IPS-NIHi11 (cell line): ENCODE data around the gene HDGFL3.

Experiments used
- DNase-seq: peaks from one replicate; pipeline ENCODE4 v3.0.0; 2012; ENCODE audit warnings: mixed read lengths, low spot score

Gene HDGFL3

GRCh38 chr15:83127547-83128150, 80.0 kb downstream of the HDGFL3 start:
- DNase-seq = no peak

GRCh38 chr15:83123529-83123928, 84.1 kb downstream of the HDGFL3 start:
- DNase-seq = no peak

GRCh38 chr15:83119968-83120581, 87.5 kb downstream of the HDGFL3 start:
- DNase-seq = no peak

- no peak for DNase-seq
Measured at GRCh38 chr15:83118968-83119367, 88.7 kb downstream of the HDGFL3 start.

- no peak for DNase-seq
Measured at GRCh38 chr15:83118291-83118827, 89.3 kb downstream of the HDGFL3 start.

- no peak for DNase-seq
Measured at GRCh38 chr15:83115831-83116565, 91.6 kb downstream of the HDGFL3 start.

- DNase-seq = no peak
Measured at GRCh38 chr15:83115410-83115809, 92.2 kb downstream of the HDGFL3 start.

GRCh38 chr15:83114856-83115255, 92.8 kb downstream of the HDGFL3 start:
- no peak for DNase-seq

- DNase-seq = no peak
Measured at GRCh38 chr15:83113881-83114674, 93.5 kb downstream of the HDGFL3 start.

GRCh38 chr15:83112956-83113299, 94.7 kb downstream of the HDGFL3 start:
- DNase-seq = no peak

GRCh38 chr15:83112233-83112955, 95.2 kb downstream of the HDGFL3 start:
- DNase-seq = no peak

- no peak for DNase-seq
Measured at GRCh38 chr15:83111149-83111548, 96.5 kb downstream of the HDGFL3 start.

- DNase-seq = no peak
Measured at GRCh38 chr15:83110381-83110780, 97.2 kb downstream of the HDGFL3 start.

GRCh38 chr15:83109532-83109931, 98.1 kb downstream of the HDGFL3 start:
- no peak for DNase-seq

- DNase-seq = no peak
Measured at GRCh38 chr15:83108266-83109219, 99.1 kb downstream of the HDGFL3 start.

GRCh38 chr15:83107841-83108181, 99.8 kb downstream of the HDGFL3 start:
- no peak for DNase-seq

- peak; percentile 63 for DNase-seq
Measured at GRCh38 chr15:83106994-83107840, 100.4 kb downstream of the HDGFL3 start, which contains the start of gene TM6SF1. TSS of gene TM6SF1 (plus strand) at chr15:83107645. CDS start at chr15:83107681, 36 bp downstream.

- DNase-seq = no peak
Measured at GRCh38 chr15:83105440-83105839, 102.2 kb downstream of the HDGFL3 start.

- DNase-seq = no peak
Measured at GRCh38 chr15:83104141-83104540, 103.5 kb downstream of the HDGFL3 start.

- DNase-seq = no peak
Measured at GRCh38 chr15:83102346-83102745, 105.3 kb downstream of the HDGFL3 start.
